Urinary bladder (tissue), 2 donors: Measurements from ENCODE around the gene COX11. TPM values are rescaled to one million over a fixed set of nuclear protein-coding genes. Genes with fewer than 3 reads are reported as not detected.

Source experiments
- polyA plus RNA-seq: library from polyadenylated mRNA; stranded (reverse); fragments of 200-250 nt; gene quantifications from one replicate; pipeline ENCODE4 v1.2.3, GENCODE V29; 2013
- small RNA-seq: library from RNA; depleted of rRNA; stranded (forward); fragments of <200 nt; gene quantifications from one replicate; pipeline ENCODE3, GENCODE V24; 2014
- total RNA-seq: library from RNA; depleted of rRNA; stranded (reverse); fragments of >200 nt; gene quantifications from one replicate; pipeline ENCODE4 v1.2.3, GENCODE V29; 2014
- donor health status: healthy.

The COX11 gene
- total and polyA plus RNA-seq, 2 donors = 62.1 to 70.1 TPM

Small RNAs within 50 kb of the gene (small RNA-seq; reads per million reads assigned to genes)
- not detected for gene AC007485.1

Other genes with a start within 250 kb of the COX11 start
- gene TOM1L1, start 67.8 kb downstream of the COX11 start, total RNA-seq = 25.0 TPM
- gene TOM1L1, start 67.8 kb downstream of the COX11 start, polyA plus RNA-seq = 11.1 TPM
- gene STXBP4, start 111 bp upstream of the COX11 start, total RNA-seq = 45.4 TPM
- gene STXBP4, start 111 bp upstream of the COX11 start, polyA plus RNA-seq = 4.5 TPM